NCI-H1105 treated with DMSO at 0.1 percent for 48 hours (cell line): ENCODE results near the gene ARMC8.
"Not testable (repeated sequence)": the region's sequence is repeated elsewhere in the genome, so short reads cannot be mapped to it uniquely, and the experiment has no call there.

Experiments
- DNase-seq: peaks from one replicate; lab custom pipeline; 2025; lab: John Stamatoyannopoulos, UW

Gene ARMC8

GRCh38 chr3:138187296-138188012 is at the start of gene ARMC8:
Gene ARMC8, plus strand, starts transcription at chr3:138187301. Its CDS starts 254 bp downstream, at chr3:138187555.
- peak; percentile 90 for DNase-seq

GRCh38 chr3:138137861-138138260 is 49.2 kb upstream of the ARMC8 start:
- no peak for DNase-seq

GRCh38 chr3:138139691-138140090 is 47.4 kb upstream of the ARMC8 start:
- DNase-seq = no peak

- DNase-seq = no peak
These were observed 46.2 kb upstream of the ARMC8 start for GRCh38 chr3:138140940-138141339.

GRCh38 chr3:138142181-138142580 is 44.9 kb upstream of the ARMC8 start:
- not testable (repeated sequence) for DNase-seq

GRCh38 chr3:138148503-138148902 is 38.6 kb upstream of the ARMC8 start:
- no peak for DNase-seq

GRCh38 chr3:138154534-138154933 is 32.6 kb upstream of the ARMC8 start:
- DNase-seq = no peak

- DNase-seq = no peak
These were observed 29.4 kb upstream of the ARMC8 start for GRCh38 chr3:138157743-138158142.

GRCh38 chr3:138165061-138165460 is 22.0 kb upstream of the ARMC8 start:
- DNase-seq = no peak

- DNase-seq = no peak
These were observed 14.5 kb upstream of the ARMC8 start for GRCh38 chr3:138172625-138173024.

- DNase-seq = no peak
These were observed 13.2 kb upstream of the ARMC8 start for GRCh38 chr3:138173769-138174420.

- DNase-seq = peak; percentile 92
These were observed 12.5 kb upstream of the ARMC8 start, which contains the start of gene DBR1 for GRCh38 chr3:138174421-138175131. Gene DBR1, minus strand, starts transcription at chr3:138174921. Its CDS starts 126 bp downstream, at chr3:138174795.

- DNase-seq = peak; percentile 84
These were observed 6.6 kb upstream of the ARMC8 start for GRCh38 chr3:138180375-138181029.

GRCh38 chr3:138184994-138185393 is 2.1 kb upstream of the ARMC8 start:
- no peak for DNase-seq

GRCh38 chr3:138186221-138186620 is 880 bp upstream of the ARMC8 start:
- no peak for DNase-seq

GRCh38 chr3:138186803-138187295 is 252 bp upstream of the ARMC8 start:
- DNase-seq = peak; percentile 96

GRCh38 chr3:138188013-138188730 is 1.1 kb downstream of the ARMC8 start:
- no peak for DNase-seq

- no peak for DNase-seq
These were observed 8.4 kb downstream of the ARMC8 start for GRCh38 chr3:138195481-138195880.

GRCh38 chr3:138196023-138196422 is 8.9 kb downstream of the ARMC8 start:
- DNase-seq = no peak

GRCh38 chr3:138197058-138197457 is 10.0 kb downstream of the ARMC8 start:
- no peak for DNase-seq

GRCh38 chr3:138197524-138197923 is 10.4 kb downstream of the ARMC8 start:
- DNase-seq = no peak
